ENCODE data around the gene PRRG1.
A peak's percentile ranks its signal among the peaks of the same experiment; 100 is the strongest.
"Not testable (repeated sequence)": the region's sequence is repeated elsewhere in the genome, so short reads cannot be mapped to it uniquely, and the experiment has no call there.

PRRG1 gene

GRCh38 chrX:37378404-37378803 lies 29.2 kb downstream of the PRRG1 start:
- no peak for DNase-seq (ENCODE audit: low spot score)

- no peak for DNase-seq (ENCODE audit: low spot score)
These were observed 29.7 kb downstream of the PRRG1 start for GRCh38 chrX:37378830-37379229.

- DNase-seq (ENCODE audit: low spot score): no peak
These were observed 31.1 kb downstream of the PRRG1 start for GRCh38 chrX:37380256-37380655.

- DNase-seq (ENCODE audit: low spot score): no peak
These were observed 31.8 kb downstream of the PRRG1 start for GRCh38 chrX:37380924-37381323.

- no peak for DNase-seq (ENCODE audit: low spot score)
These were observed 34.1 kb downstream of the PRRG1 start for GRCh38 chrX:37383313-37383712.

GRCh38 chrX:37388413-37388812 lies 39.2 kb downstream of the PRRG1 start:
- DNase-seq (ENCODE audit: low spot score): no peak

- DNase-seq (ENCODE audit: low spot score): no peak
These were observed 56.8 kb downstream of the PRRG1 start for GRCh38 chrX:37405956-37406355.

GRCh38 chrX:37407736-37408135 lies 58.6 kb downstream of the PRRG1 start:
- no peak for DNase-seq (ENCODE audit: low spot score)

- DNase-seq (ENCODE audit: low spot score): no peak
These were observed 60.1 kb downstream of the PRRG1 start for GRCh38 chrX:37409278-37409677.

- DNase-seq (ENCODE audit: low spot score): no peak
These were observed 71.0 kb downstream of the PRRG1 start for GRCh38 chrX:37420185-37420584.

- peak; percentile 88 for DNase-seq (ENCODE audit: low spot score)
These were observed 71.6 kb downstream of the PRRG1 start for GRCh38 chrX:37420756-37421155.

- DNase-seq (ENCODE audit: low spot score): no peak
These were observed 74.9 kb downstream of the PRRG1 start for GRCh38 chrX:37424000-37424429.

- DNase-seq (ENCODE audit: low spot score): no peak
These were observed 76.2 kb downstream of the PRRG1 start for GRCh38 chrX:37425370-37425769.

- not testable (repeated sequence) for DNase-seq (ENCODE audit: low spot score)
These were observed 79.8 kb downstream of the PRRG1 start for GRCh38 chrX:37428962-37429361.

GRCh38 chrX:37434362-37434761 lies 85.2 kb downstream of the PRRG1 start:
- no peak for DNase-seq (ENCODE audit: low spot score)

GRCh38 chrX:37437160-37437559 lies 88.0 kb downstream of the PRRG1 start:
- no peak for DNase-seq (ENCODE audit: low spot score)

GRCh38 chrX:37441377-37441776 lies 92.2 kb downstream of the PRRG1 start:
- no peak for DNase-seq (ENCODE audit: low spot score)

- DNase-seq (ENCODE audit: low spot score): no peak
These were observed 96.0 kb downstream of the PRRG1 start for GRCh38 chrX:37445182-37445581.

GRCh38 chrX:37453821-37454220 lies 104.7 kb downstream of the PRRG1 start:
- DNase-seq (ENCODE audit: low spot score): no peak

GRCh38 chrX:37454537-37455285 lies 105.5 kb downstream of the PRRG1 start:
- DNase-seq (ENCODE audit: low spot score): peak; percentile 70

- DNase-seq (ENCODE audit: low spot score): no peak
These were observed 106.2 kb downstream of the PRRG1 start for GRCh38 chrX:37455381-37455780.

- DNase-seq (ENCODE audit: low spot score): peak; percentile 37
These were observed 111.1 kb downstream of the PRRG1 start for GRCh38 chrX:37460285-37460684.

- DNase-seq (ENCODE audit: low spot score): no peak
These were observed 113.2 kb downstream of the PRRG1 start for GRCh38 chrX:37462346-37462745.

- DNase-seq (ENCODE audit: low spot score): no peak
These were observed 119.1 kb downstream of the PRRG1 start for GRCh38 chrX:37468124-37468739.
